CD14-positive monocyte (primary cell): ENCODE measurements around the gene RBFOX2. TPM values are rescaled to one million over a fixed set of nuclear protein-coding genes. Genes with fewer than 3 reads are reported as not detected.

Experiments
- DNase-seq, 3 donors: peaks; one replicate each; pipeline ENCODE4 v3.0.0-alpha.2; 2011 to 2022
- H2AFZ ChIP-seq: 2 replicates; pipeline ENCODE4 v1.6.0; 2012; ENCODE audit warnings: mild to moderate bottlenecking, low read depth, low read length, inconsistent platforms; ENCODE audit not compliant: insufficient read depth, poor library complexity, severe bottlenecking
- H3K27ac ChIP-seq, 2 donors: 1 replicate in 1 of 2; 2 replicates in 1 of 2; pipeline ENCODE4 v1.5.1; 2012 to 2013; ENCODE audit warnings: low read length in 2 of 2, control low read depth in 1 of 2, inconsistent platforms in 1 of 2, low read depth in 1 of 2, mild to moderate bottlenecking in 1 of 2
- H3K27me3 ChIP-seq, 2 donors: one replicate each; pipeline versions ENCODE4 v1.6.0 to v1.6.1; 2011 to 2013; ENCODE audit warnings: low read length in 2 of 2; ENCODE audit not compliant: control insufficient read depth in 2 of 2, insufficient read depth in 2 of 2
- H3K36me3 ChIP-seq, 2 donors: replicated peaks in 1 of 2; 1 replicate in 1 of 2; 2 replicates in 1 of 2; pipeline versions ENCODE4 v1.5.1 to v1.6.1; 2012 to 2013; ENCODE audit warnings: low read length in 2 of 2, control low read depth in 1 of 2, inconsistent platforms in 1 of 2, mild to moderate bottlenecking in 1 of 2; ENCODE audit not compliant: insufficient read depth in 2 of 2, control insufficient read depth in 1 of 2
- H3K4me1 ChIP-seq, 2 donors: 1 replicate in 1 of 2; 2 replicates in 1 of 2; pipeline versions ENCODE4 v1.5.1 to v1.6.1; 2012 to 2013; ENCODE audit warnings: low read length in 2 of 2, control low read depth in 1 of 2, inconsistent platforms in 1 of 2, mild to moderate bottlenecking in 1 of 2, moderate library complexity in 1 of 2; ENCODE audit not compliant: insufficient read depth in 2 of 2, control insufficient read depth in 1 of 2
- H3K4me2 ChIP-seq: replicated peaks from 2 replicates; pipeline ENCODE3; 2012; ENCODE audit warnings: low read length, moderate library complexity, mild to moderate bottlenecking; ENCODE audit not compliant: poor library complexity, severe bottlenecking; ENCODE audit errors: extremely low read depth
- H3K4me3 ChIP-seq, 3 experiments: fragments of 200-600 bp in 1 of 3; sonication (generic) in 1 of 3; replicated peaks in 1 of 3; 1 replicate in 2 of 3; 2 replicates in 1 of 3; pipeline ENCODE4 v1.5.1; 2011 to 2013; ENCODE audit warnings: low read length in 3 of 3, mild to moderate bottlenecking in 3 of 3, control low read depth in 2 of 3, low read depth in 2 of 3, inconsistent platforms in 1 of 3, moderate library complexity in 1 of 3
- H3K79me2 ChIP-seq: 2 replicates; pipeline ENCODE4 v1.6.0; 2012; ENCODE audit warnings: mild to moderate bottlenecking, control low read depth, inconsistent platforms, low read length, moderate library complexity; ENCODE audit not compliant: insufficient read depth
- H3K9ac ChIP-seq: 2 replicates; pipeline ENCODE4 v1.6.0; 2017; ENCODE audit warnings: low read length, mild to moderate bottlenecking; ENCODE audit not compliant: insufficient read depth, poor library complexity, severe bottlenecking
- H3K9me3 ChIP-seq, 2 donors: replicated peaks in 1 of 2; 1 replicate in 1 of 2; 2 replicates in 1 of 2; pipeline versions ENCODE4 v1.5.1 to v1.6.1; 2012 to 2013; ENCODE audit warnings: low read length in 2 of 2, control low read depth in 1 of 2; ENCODE audit not compliant: control insufficient read depth in 1 of 2, insufficient read depth in 1 of 2
- H4K20me1 ChIP-seq: 2 replicates; pipeline ENCODE4 v1.6.0; 2012; ENCODE audit warnings: mild to moderate bottlenecking, low read length, control low read depth, moderate library complexity; ENCODE audit not compliant: insufficient read depth
- H3K27ac Mint-ChIP-seq, 7 donors: one replicate each; pipeline ENCODE4 v1.8.0; 2020; ENCODE audit warnings: mild to moderate bottlenecking in 7 of 7, mixed read lengths in 7 of 7, moderate library complexity in 6 of 7, inconsistent platforms in 2 of 7
- H3K27me3 Mint-ChIP-seq, 3 donors: one replicate each; pipeline ENCODE4 v1.8.0; 2021 to 2022; ENCODE audit warnings: low read depth in 3 of 3, mild to moderate bottlenecking in 3 of 3, mixed read lengths in 3 of 3, moderate library complexity in 3 of 3, inconsistent platforms in 1 of 3
- H3K36me3 Mint-ChIP-seq, 2 donors: one replicate each; pipeline ENCODE4 v1.8.0; 2020; ENCODE audit warnings: mixed read lengths in 2 of 2, inconsistent platforms in 1 of 2, mild to moderate bottlenecking in 1 of 2
- H3K4me1 Mint-ChIP-seq: one replicate; pipeline ENCODE4 v1.8.0; 2020; ENCODE audit warnings: mild to moderate bottlenecking, mixed read lengths
- H3K4me3 Mint-ChIP-seq, 2 donors: one replicate each; pipeline ENCODE4 v1.8.0; 2020; ENCODE audit warnings: mild to moderate bottlenecking in 2 of 2, mixed read lengths in 2 of 2, moderate library complexity in 1 of 2
- H3K9me3 Mint-ChIP-seq, 7 donors: one replicate each; pipeline ENCODE4 v1.8.0; 2020 to 2022; ENCODE audit warnings: mixed read lengths in 7 of 7, mild to moderate bottlenecking in 6 of 7, moderate library complexity in 6 of 7, inconsistent platforms in 2 of 7
- WGBS: methylation state at CpG from one replicate; pipeline ENCODE4 v1.1.5; 2013; ENCODE audit warnings: missing lambda C conversion rate; ENCODE audit not compliant: insufficient coverage; 5-methylcytosine and 5-hydroxymethylcytosine counted together
- intact Hi-C, 2 donors: fragments of 100-400 bp; cut with micrococcal nuclease; formaldehyde crosslinking; loops; one replicate each; pipeline versions ENCODE4 v1.15.0 to v1.15.1; 2023
- polyA plus RNA-seq, 3 donors: library from polyadenylated mRNA; depleted of rRNA in 1 of 3; unstranded in 2 of 3; stranded (reverse) in 1 of 3; fragments of 300-500 nt in 2 of 3; fragments of >200 nt in 1 of 3; fragmentation: Illumina TruSeq in 2 of 3; gene quantifications; 1 replicate in 2 of 3; 2 replicates in 1 of 3; pipeline ENCODE4 v1.2.3, GENCODE V29; 2012 to 2021
- TF ChIP-seq, protein P1 (sequence below): fragments of 200-600 bp; IDR thresholded peaks from one replicate; pipeline ENCODE4 v1.8.0; 2022; ENCODE audit warnings: antibody characterized with exemption, mild to moderate bottlenecking

The RBFOX2 gene
- polyA plus RNA-seq, 3 donors: not detected

DNA sequence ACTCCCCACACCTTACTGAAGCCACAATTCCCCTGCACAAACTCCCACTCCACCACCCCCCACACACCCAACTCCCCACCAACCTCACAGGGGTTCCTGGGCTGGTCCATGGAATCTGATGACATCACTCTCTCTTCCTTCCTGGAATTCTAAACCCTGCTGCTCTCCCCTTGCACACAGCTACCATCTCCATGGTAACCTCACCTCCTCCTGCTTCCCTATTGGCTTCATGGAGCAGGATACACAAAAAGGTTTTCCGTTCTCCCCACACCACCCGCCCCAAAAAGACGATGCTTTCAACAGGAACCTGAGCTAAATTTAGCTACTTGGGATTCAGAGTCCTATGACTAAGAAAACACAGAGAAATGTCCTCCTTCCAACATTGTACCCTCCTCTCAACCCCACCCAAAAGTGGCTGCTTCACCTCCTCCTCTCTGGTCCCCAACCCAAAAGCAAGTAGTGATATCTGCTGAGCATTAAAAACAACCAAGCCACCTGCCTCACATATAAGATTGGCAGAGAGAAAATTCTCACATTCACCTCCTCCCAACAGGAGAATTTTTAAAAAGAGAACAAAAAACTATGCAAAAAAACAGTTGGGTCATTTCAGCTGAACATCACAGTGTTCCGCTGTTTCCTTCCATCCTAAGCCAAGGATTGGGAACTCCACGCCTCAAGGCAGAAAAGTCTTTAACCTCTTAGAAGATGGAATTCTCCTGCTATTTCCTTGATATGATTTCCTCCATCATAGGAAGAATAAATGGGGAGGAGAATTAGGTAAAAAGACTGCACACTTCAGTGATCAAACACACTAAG is 66.9 kb downstream of the RBFOX2 start:
- Mint-ChIP-seq H3K27ac (no peak overlapping the region), H3K27me3 (peaks cover 2 to 3% (median 2%) of the 10 kb centered on the region in 3 donors), H3K36me3 (no peaks in the 10 kb centered on the region), H3K9me3 (no peaks in the 10 kb centered on the region), H3K4me1 (no peaks in the 10 kb centered on the region), H3K4me3 (no peak overlapping the region)
- H3K4me1 ChIP-seq: no peaks in the 10 kb centered on the region
- TF ChIP-seq, protein P1, sequence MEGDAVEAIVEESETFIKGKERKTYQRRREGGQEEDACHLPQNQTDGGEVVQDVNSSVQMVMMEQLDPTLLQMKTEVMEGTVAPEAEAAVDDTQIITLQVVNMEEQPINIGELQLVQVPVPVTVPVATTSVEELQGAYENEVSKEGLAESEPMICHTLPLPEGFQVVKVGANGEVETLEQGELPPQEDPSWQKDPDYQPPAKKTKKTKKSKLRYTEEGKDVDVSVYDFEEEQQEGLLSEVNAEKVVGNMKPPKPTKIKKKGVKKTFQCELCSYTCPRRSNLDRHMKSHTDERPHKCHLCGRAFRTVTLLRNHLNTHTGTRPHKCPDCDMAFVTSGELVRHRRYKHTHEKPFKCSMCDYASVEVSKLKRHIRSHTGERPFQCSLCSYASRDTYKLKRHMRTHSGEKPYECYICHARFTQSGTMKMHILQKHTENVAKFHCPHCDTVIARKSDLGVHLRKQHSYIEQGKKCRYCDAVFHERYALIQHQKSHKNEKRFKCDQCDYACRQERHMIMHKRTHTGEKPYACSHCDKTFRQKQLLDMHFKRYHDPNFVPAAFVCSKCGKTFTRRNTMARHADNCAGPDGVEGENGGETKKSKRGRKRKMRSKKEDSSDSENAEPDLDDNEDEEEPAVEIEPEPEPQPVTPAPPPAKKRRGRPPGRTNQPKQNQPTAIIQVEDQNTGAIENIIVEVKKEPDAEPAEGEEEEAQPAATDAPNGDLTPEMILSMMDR: no peak
- no peak overlapping the region for H3K4me2 ChIP-seq
- WGBS: 72% methylated on average over 3 of the region's 5 CpGs
- H4K20me1 ChIP-seq: no peaks in the 10 kb centered on the region
- no peaks in the 10 kb centered on the region for H3K36me3 ChIP-seq
- H3K79me2 ChIP-seq: no peaks in the 10 kb centered on the region
- H3K9ac ChIP-seq: no peak overlapping the region
- H3K4me3 ChIP-seq: no peak overlapping the region
- intact Hi-C loops: no loop called here
- no peak overlapping the region for H3K27ac ChIP-seq
- no peak overlapping the region for H2AFZ ChIP-seq
- H3K9me3 ChIP-seq: no peaks in the 10 kb centered on the region
- DNase-seq: no peak
- no peaks in the 10 kb centered on the region for H3K27me3 ChIP-seq

DNA sequence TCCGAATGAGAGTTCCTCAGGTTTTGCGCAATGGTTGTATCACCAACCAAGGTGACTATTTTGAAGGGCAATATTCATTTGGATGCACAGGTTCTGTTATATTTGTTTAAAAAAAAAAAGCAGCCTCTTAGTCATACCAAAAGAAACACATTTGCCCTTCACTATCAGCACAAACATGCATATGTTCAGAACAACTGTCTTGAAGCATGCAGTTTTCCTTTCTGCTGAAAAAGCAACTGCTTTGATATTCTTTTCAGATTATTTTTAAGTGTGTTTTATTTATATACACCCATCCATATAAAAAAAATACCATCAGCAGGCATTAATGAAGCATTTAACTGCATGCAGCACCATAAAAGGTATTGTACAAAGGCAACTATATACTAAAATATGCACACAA is 67.8 kb downstream of the RBFOX2 start:
- Histone ChIP-seq H3K9ac (no peak overlapping the region), H3K79me2 (no peaks in the 10 kb centered on the region), H2AFZ (no peak overlapping the region), H3K4me3 (no peak overlapping the region), H3K27ac (no peak overlapping the region), H3K9me3 (no peaks in the 10 kb centered on the region), H3K27me3 (no peaks in the 10 kb centered on the region), H3K4me2 (no peak overlapping the region), H3K4me1 (no peaks in the 10 kb centered on the region), H3K36me3 (no peaks in the 10 kb centered on the region), H4K20me1 (no peaks in the 10 kb centered on the region)
- intact Hi-C loops: no loop called here
- no CpG with 5 or more reads among the region's 2 CpGs for whole genome bisulfite sequencing
- Mint-ChIP-seq H3K4me3 (no peak overlapping the region), H3K9me3 (no peaks in the 10 kb centered on the region), H3K4me1 (no peaks in the 10 kb centered on the region), H3K36me3 (no peaks in the 10 kb centered on the region), H3K27ac (no peak overlapping the region), H3K27me3 (peaks cover 2 to 3% (median 2%) of the 10 kb centered on the region in 3 donors)
- no peak for DNase-seq
- TF ChIP-seq, protein P1: no peak
